ENCODE results near the gene SMAP2.

- TF ChIP-seq POLR2A (IDR thresholded peaks at IDR 0.05): no peak
- no peak for TF ChIP-seq CTCF (IDR thresholded peaks at IDR 0.05)
Measured at GRCh38 chr1:40353082-40353481, 20.4 kb upstream of the SMAP2 start.
